Kidney epithelial cell (primary cell): ENCODE data around the gene RETREG2. TPM values are rescaled to one million over a fixed set of nuclear protein-coding genes. Genes with fewer than 3 reads are reported as not detected.

Experiments used
- DNase-seq: peaks from one replicate; pipeline ENCODE4 v3.0.0-alpha.2; 2010; ENCODE audit warnings: low read depth
- H3K27me3 ChIP-seq: 2 replicates; pipeline ENCODE4 v1.6.0; 2011; ENCODE audit warnings: low read length; ENCODE audit not compliant: control insufficient read depth, insufficient read depth
- H3K36me3 ChIP-seq: 2 replicates; pipeline ENCODE4 v1.5.1; 2011; ENCODE audit warnings: low read length; ENCODE audit not compliant: control insufficient read depth, insufficient read depth
- H3K4me3 ChIP-seq: 2 replicates; pipeline ENCODE4 v1.5.1; 2011; ENCODE audit warnings: low read depth, mild to moderate bottlenecking, control low read depth, low read length
- total RNA-seq: library from RNA; depleted of rRNA; stranded (reverse); fragments of >200 nt; gene quantifications from 2 replicates; pipeline ENCODE4 v1.2.3, GENCODE V29; 2015
- TF ChIP-seq, protein P1 (sequence below): IDR thresholded peaks from 2 replicates; pipeline ENCODE4 v1.5.1; 2011; ENCODE audit warnings: mild to moderate bottlenecking, moderate library complexity, low read length, control low read depth, inconsistent platforms; ENCODE audit not compliant: insufficient read depth, poor library complexity, severe bottlenecking

RETREG2 gene
- total RNA-seq, 1 donor from 2014 or later, result 111 TPM

DNA sequence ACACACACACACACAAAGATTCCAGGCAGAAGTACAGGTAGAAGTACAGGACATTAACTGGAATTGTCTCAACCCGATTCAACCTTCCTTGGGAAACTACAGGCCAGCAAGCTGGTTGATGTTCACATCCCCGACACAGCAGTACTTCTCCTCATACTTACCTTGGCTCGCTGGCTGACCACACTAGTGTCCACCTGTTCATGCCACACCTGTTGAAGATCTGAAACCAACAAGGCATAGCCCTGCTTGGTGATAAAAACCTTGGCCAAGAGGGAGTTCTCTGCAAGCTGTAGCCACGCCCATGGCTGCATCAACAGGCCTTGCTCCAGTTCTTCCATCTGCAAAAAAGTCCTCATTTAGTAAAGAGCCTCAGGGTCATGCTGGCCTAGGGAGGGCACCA is 20.1 kb upstream of the RETREG2 start:
- TF ChIP-seq, protein P1, sequence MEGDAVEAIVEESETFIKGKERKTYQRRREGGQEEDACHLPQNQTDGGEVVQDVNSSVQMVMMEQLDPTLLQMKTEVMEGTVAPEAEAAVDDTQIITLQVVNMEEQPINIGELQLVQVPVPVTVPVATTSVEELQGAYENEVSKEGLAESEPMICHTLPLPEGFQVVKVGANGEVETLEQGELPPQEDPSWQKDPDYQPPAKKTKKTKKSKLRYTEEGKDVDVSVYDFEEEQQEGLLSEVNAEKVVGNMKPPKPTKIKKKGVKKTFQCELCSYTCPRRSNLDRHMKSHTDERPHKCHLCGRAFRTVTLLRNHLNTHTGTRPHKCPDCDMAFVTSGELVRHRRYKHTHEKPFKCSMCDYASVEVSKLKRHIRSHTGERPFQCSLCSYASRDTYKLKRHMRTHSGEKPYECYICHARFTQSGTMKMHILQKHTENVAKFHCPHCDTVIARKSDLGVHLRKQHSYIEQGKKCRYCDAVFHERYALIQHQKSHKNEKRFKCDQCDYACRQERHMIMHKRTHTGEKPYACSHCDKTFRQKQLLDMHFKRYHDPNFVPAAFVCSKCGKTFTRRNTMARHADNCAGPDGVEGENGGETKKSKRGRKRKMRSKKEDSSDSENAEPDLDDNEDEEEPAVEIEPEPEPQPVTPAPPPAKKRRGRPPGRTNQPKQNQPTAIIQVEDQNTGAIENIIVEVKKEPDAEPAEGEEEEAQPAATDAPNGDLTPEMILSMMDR, result no peak
- no peak overlapping the region for H3K4me3 ChIP-seq
- no peaks in the 10 kb centered on the region for H3K27me3 ChIP-seq
- no peaks in the 10 kb centered on the region for H3K36me3 ChIP-seq
- DNase-seq, result no peak

DNA sequence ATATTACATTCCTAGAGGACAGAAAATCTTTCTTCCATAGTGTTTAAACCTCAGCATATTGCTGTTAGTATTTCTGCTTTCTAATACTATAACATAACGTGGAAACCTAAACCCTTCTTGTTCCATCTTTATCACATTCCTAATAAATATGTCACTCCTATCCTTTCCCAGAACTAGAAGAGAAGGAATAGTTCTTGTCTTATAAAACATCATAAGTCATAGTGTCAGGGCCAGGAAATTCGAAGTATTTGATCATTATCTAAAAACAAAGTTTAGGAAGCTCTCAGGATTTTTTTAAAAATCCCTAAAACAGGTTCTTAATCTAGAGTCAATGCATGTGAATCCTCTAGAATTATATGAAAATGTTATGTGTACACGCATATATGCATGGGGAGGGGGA is 19.5 kb upstream of the RETREG2 start:
- Histone ChIP-seq H3K4me3 (no peak overlapping the region), H3K27me3 (no peaks in the 10 kb centered on the region), H3K36me3 (no peaks in the 10 kb centered on the region)
- DNase-seq, result no peak
- TF ChIP-seq, protein P1, result no peak

DNA sequence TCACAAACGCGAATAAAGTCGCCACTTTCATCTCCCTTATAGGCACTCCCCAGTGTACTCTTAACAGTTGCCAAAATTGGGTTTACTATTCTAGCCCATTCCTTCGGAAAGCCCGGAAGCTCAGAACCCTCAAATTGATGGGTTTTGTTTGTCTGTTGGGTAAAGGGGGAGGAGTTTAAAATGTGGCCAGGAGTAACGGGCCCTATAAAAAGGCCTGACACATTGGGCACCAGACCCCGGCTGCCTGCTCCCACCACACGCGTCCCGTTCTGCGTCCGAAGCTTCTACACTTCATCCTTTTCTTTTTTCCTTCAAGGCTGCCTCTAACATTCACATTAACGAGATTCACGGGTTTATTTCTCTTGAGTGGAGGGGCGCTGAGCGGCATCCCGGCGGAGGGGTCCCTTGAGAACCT is 18.3 kb upstream of the RETREG2 start:
- TF ChIP-seq, protein P1, result no peak
- Histone ChIP-seq H3K27me3 (no peaks in the 10 kb centered on the region), H3K4me3 (peak overlapping the region; percentile 82), H3K36me3 (no peaks in the 10 kb centered on the region)
- no peak for DNase-seq

DNA sequence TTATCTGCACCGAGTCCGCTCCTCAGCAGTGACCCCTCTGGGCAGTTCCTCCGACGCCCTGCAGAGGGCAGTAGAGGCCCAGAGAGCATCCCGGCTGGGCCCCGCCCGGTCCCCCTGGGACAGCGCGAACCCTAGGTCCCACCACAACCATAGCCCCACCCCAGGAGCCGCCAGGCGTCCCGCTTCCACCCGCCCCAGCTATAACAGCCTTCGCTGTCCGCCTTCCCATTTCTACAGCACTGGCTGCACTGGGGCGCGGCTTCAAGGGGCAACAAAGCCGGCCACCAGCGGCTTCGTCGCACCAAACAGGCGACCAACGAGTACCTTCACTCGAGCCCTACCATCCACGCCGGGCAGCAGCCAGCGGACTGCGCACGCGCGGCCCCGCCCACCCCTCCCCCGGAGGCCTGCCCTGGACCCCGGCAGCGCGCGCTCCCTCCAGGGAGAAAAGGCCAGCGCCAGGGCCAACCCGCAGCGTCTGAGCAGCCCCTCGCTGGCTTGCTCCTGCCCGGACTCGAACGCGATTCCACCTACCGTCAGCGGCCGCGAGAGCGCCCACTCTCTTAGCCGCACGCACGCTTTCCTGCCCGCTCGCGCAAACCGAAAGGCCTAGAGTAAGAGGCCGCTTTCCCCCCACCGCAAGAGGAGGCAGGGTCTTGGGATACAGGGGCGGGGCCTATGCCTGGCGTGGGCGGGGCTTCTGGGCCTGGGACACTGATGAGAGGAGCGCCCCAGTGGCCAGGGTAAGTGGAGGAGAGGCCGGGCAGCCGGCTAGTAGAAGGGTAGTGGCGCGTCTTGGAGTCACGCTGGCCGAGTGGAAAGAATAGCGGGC is 17.7 kb upstream of the RETREG2 start, which contains the start of gene NHEJ1:
TSS of gene NHEJ1 (minus strand) at position 630 of the 832 bp plus-strand sequence. CDS start 2,453 bp downstream, outside the sequence.
- no peaks in the 10 kb centered on the region for H3K36me3 ChIP-seq
- peak; percentile 59 for DNase-seq
- H3K27me3 ChIP-seq, result no peaks in the 10 kb centered on the region
- peak within 1 kb of the TSS; percentile 82 for H3K4me3 ChIP-seq
- TF ChIP-seq, protein P1, result peak; percentile 98

DNA sequence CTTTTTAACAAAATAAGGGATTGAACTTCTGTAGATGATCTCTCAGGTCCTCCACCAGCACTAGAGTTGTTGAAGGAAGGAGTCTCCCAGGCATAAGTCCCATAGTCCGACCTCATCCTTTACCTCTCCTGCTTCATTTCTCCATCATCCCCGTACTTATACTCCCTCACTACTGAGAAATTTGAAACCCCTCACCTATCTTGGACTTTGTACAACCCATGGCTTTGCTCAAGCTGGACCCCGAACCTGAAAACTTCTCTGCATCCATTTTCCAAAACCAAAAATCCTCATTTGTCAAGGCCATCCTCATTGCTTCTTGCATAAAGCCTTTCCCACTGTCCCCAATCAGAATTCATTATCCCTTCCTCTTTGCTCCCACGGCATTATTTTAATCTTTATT is 17.0 kb upstream of the RETREG2 start:
- H3K27me3 ChIP-seq, result no peaks in the 10 kb centered on the region
- no peaks in the 10 kb centered on the region for H3K36me3 ChIP-seq
- H3K4me3 ChIP-seq, result peak overlapping the region; percentile 82
- DNase-seq, result no peak
- TF ChIP-seq, protein P1, result no peak

DNA sequence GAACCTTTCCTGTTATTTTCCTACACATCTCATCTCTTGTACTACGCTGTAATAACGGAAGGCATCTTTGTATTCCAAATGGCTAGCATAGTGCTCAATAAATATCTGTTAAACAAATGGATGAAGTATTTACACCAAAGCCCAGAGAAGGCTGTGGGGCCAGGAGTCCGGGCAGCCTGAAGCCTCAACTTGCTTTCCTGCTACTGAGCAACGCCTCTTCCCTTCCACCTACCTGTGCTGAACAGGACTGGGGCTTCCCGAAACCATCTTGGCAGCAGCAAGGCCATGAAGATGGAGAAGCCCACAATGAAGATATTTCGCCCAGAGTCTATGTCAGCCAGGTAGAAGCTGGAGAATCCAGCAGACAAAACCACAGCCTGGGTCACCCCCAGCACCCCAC is 14.9 kb upstream of the RETREG2 start:
- Histone ChIP-seq H3K4me3 (no peak overlapping the region), H3K27me3 (no peaks in the 10 kb centered on the region), H3K36me3 (no peaks in the 10 kb centered on the region)
- TF ChIP-seq, protein P1, result no peak
- no peak for DNase-seq
